ENCODE data around the gene ZNF710. TPM values are rescaled to one million over a fixed set of nuclear protein-coding genes. Genes with fewer than 3 reads are reported as not detected.

ZNF710 gene
- total RNA-seq, 1 donor from 2014 or later = 47.9 TPM

DNA sequence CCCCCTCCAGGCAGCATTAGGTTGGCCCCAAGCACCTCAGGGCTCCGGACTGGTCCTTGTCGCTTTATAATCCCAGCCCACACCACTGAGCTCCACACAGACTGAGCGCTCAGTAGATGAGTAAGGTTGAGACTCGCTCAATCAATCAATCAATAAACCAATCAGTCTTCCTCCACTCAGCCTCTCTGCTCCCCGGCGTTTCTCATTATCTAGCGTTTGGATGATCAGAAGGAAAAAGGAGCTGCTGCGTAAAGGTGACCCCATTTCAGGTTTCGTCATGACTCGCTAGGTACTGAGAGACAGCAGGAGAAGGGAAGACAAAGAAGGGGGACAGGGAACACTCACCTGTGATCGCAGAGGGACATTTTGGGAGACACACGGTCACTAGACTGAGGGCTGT lies 41.2 kb downstream of the ZNF710 start:
- intact Hi-C loops (cut with DNase I) = no loop called here
- ATAC-seq (no peak), DNase-seq (no peak)
- H3K4me1 ChIP-seq = peaks cover 45% of the 10 kb centered on the region
- no peak overlapping the region for H3K27ac ChIP-seq
- H3K36me3 ChIP-seq = no peaks in the 10 kb centered on the region
- TF ChIP-seq, protein P1, sequence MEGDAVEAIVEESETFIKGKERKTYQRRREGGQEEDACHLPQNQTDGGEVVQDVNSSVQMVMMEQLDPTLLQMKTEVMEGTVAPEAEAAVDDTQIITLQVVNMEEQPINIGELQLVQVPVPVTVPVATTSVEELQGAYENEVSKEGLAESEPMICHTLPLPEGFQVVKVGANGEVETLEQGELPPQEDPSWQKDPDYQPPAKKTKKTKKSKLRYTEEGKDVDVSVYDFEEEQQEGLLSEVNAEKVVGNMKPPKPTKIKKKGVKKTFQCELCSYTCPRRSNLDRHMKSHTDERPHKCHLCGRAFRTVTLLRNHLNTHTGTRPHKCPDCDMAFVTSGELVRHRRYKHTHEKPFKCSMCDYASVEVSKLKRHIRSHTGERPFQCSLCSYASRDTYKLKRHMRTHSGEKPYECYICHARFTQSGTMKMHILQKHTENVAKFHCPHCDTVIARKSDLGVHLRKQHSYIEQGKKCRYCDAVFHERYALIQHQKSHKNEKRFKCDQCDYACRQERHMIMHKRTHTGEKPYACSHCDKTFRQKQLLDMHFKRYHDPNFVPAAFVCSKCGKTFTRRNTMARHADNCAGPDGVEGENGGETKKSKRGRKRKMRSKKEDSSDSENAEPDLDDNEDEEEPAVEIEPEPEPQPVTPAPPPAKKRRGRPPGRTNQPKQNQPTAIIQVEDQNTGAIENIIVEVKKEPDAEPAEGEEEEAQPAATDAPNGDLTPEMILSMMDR (IDR thresholded peaks at IDR 0.05) = no peak
- no peak overlapping the region for H3K4me3 ChIP-seq
- no peaks in the 10 kb centered on the region for H3K27me3 ChIP-seq
- no peaks in the 10 kb centered on the region for H3K9me3 ChIP-seq

DNA sequence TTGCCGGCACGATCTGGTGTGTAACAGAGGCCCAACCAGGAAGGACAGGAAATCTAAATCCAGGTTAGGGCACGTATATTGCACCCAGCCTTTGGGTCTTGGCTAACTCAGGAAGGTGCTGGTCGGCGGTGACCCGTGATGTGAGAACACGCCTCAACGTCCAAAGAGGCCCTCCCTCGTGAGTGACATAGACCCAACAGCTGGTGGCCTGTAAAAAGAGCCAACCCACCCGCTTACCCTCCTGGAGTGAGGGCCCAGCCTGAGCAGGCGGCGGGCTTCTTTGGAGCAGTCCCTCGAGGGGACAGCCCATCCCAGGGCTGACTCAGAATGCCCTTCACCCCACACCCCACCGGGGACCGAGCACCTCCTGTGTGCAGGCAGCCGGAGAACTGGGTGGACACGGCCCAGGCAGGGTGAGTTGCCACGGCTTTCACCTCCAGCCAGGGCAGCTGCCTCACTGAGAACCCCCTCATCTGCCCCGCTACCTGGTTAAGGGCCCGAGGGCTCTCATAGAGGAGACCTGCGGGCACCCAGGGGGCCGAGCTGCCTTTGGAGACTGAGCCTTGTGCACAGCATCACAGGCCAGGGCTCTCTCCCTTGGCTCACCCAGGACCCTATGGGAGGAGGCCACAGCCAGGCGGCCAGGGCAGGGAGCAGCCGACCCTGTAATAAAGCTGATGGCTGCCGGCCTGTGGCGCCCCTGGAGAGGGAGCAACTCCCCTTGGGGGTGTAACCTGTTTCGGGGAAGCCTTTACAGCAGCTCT lies 41.8 kb downstream of the ZNF710 start:
- Histone ChIP-seq H3K9me3 (no peaks in the 10 kb centered on the region), H3K36me3 (no peaks in the 10 kb centered on the region), H3K4me3 (no peak overlapping the region), H3K27ac (no peak overlapping the region), H3K4me1 (peaks cover 45% of the 10 kb centered on the region), H3K27me3 (no peaks in the 10 kb centered on the region)
- intact Hi-C loops (cut with DNase I) = no loop called here
- no peak for DNase-seq
- TF ChIP-seq, protein P1 (IDR thresholded peaks at IDR 0.05) = no peak
- no peak for ATAC-seq

DNA sequence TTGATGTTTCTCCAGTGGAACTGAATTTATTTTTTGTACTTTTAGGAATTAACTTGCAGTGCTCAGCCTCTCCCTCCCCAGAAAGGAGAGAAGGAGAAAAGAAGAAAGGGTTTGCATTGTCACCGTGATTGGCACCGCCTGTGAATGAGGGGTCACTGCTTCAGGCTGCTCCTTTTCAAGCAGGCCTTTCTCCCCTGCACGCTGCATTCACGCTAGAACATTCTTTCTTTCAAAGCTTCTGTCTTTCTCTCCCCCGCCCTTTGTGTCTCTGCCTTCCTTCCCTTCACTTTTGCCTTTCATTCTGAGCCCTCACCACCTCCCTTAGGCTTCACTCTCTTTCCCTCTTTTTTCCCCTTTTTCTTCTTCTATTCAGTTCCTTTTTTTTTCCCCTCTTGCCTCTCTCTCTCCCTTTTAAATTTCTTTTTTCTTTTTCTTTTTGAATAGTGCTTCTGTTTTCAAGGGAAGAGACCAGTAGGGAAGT lies 42.4 kb downstream of the ZNF710 start:
- Histone ChIP-seq H3K4me3 (no peak overlapping the region), H3K9me3 (no peaks in the 10 kb centered on the region), H3K27me3 (no peaks in the 10 kb centered on the region), H3K36me3 (no peaks in the 10 kb centered on the region), H3K4me1 (peaks cover 42% of the 10 kb centered on the region), H3K27ac (no peak overlapping the region)
- DNase-seq (no peak), ATAC-seq (no peak)
- intact Hi-C loops (cut with DNase I) = no loop called here
- TF ChIP-seq, protein P1 (IDR thresholded peaks at IDR 0.05) = no peak

DNA sequence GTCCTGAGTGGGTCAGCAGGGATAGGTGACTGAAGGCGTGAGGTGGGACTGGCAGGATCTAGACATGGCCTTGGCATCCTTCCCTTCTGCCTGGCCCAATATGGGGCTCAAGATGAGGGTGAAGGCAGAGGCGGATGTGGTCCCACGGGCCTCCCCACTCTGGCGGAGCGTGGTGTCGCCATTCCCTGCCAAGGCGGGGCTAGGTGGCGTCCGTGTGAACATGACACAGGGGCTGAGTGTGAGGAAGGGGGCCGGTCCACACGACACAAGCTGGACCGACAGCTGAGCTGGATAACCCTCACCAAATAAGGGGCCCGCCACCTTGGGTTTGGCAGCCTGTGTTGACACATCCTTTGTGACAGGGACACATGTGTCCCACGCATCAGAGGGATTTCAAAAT lies 43.1 kb downstream of the ZNF710 start:
- peaks cover 36% of the 10 kb centered on the region for H3K4me1 ChIP-seq
- intact Hi-C loops (cut with DNase I) = no loop called here
- ATAC-seq = no peak

DNA sequence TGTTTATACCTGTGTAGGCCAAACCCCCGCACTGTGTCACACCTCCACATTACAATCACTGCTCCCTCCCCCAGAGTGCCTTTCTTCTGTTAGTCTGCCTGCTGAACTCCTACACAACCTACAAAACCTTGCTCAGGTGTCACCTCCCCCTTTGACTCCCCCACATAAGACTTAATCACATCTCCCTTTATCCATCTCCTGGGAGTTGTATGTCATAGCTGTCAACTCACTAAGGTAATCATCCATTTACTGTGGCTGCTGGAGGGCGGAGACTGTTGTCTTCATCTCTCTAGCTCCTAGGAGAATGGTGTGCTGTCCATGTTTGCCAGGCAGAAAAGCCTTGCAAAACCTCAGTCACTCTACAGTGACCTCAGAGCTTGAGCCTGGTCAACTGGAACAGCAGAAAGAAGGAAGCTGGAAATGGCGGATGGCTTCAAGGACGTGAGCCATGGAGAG lies 43.8 kb downstream of the ZNF710 start:
- Histone ChIP-seq H3K9me3 (no peaks in the 10 kb centered on the region), H3K36me3 (no peaks in the 10 kb centered on the region), H3K27me3 (no peaks in the 10 kb centered on the region), H3K4me1 (peaks cover 31% of the 10 kb centered on the region), H3K4me3 (no peak overlapping the region), H3K27ac (no peak overlapping the region)
- ATAC-seq (no peak), DNase-seq (no peak)
- intact Hi-C loops (cut with DNase I) = no loop called here
- TF ChIP-seq, protein P1 (IDR thresholded peaks at IDR 0.05) = no peak

More for the DNA sequence above, 43.1 kb downstream of the ZNF710 start:
- Histone ChIP-seq H3K27ac (no peak overlapping the region), H3K36me3 (no peaks in the 10 kb centered on the region), H3K27me3 (no peaks in the 10 kb centered on the region), H3K4me3 (no peak overlapping the region), H3K9me3 (no peaks in the 10 kb centered on the region)
- no peak for DNase-seq
- TF ChIP-seq, protein P1 (IDR thresholded peaks at IDR 0.05) = no peak
